Stromal cell of bone marrow (primary cell): ENCODE data around the gene CD46.
A peak's percentile ranks its signal among the peaks of the same experiment; 100 is the strongest.
"Not testable (repeated sequence)": the region's sequence is repeated elsewhere in the genome, so short reads cannot be mapped to it uniquely, and the experiment has no call there.

Experiments
- DNase-seq: peaks from one replicate; pipeline ENCODE4 v3.0.0-alpha.2; 2012; ENCODE audit warnings: low read depth

CD46 gene

GRCh38 chr1:207751790-207752455 is at the start of gene CD46:
CD46 (plus strand) TSS chr1:207752054; CDS start chr1:207752213, 159 bp downstream.
- peak; percentile 88 for DNase-seq

GRCh38 chr1:207702317-207702716 is 49.5 kb upstream of the CD46 start:
- peak; percentile 2 for DNase-seq

- no peak for DNase-seq
These were observed 48.1 kb upstream of the CD46 start for GRCh38 chr1:207703712-207704111.

GRCh38 chr1:207708004-207708403 is 43.9 kb upstream of the CD46 start:
- not testable (repeated sequence) for DNase-seq

GRCh38 chr1:207711285-207711684 is 40.6 kb upstream of the CD46 start:
- DNase-seq, result peak; percentile 10

- not testable (repeated sequence) for DNase-seq
These were observed 39.2 kb upstream of the CD46 start for GRCh38 chr1:207712701-207713100.

- DNase-seq, result no peak
These were observed 38.3 kb upstream of the CD46 start for GRCh38 chr1:207713529-207713928.

- no peak for DNase-seq
These were observed 32.6 kb upstream of the CD46 start for GRCh38 chr1:207719234-207719633.

- not testable (repeated sequence) for DNase-seq
These were observed 23.5 kb upstream of the CD46 start for GRCh38 chr1:207728200-207728858.

- not testable (repeated sequence) for DNase-seq
These were observed 14.2 kb upstream of the CD46 start for GRCh38 chr1:207737503-207738157.

- DNase-seq, result not testable (repeated sequence)
These were observed 13.6 kb upstream of the CD46 start for GRCh38 chr1:207738158-207738659.

- DNase-seq, result no peak
These were observed 11.6 kb upstream of the CD46 start for GRCh38 chr1:207740207-207740606.

- no peak for DNase-seq
These were observed 8.9 kb upstream of the CD46 start for GRCh38 chr1:207742850-207743555.

- DNase-seq, result no peak
These were observed 7.8 kb upstream of the CD46 start for GRCh38 chr1:207744000-207744534.

GRCh38 chr1:207745285-207745684 is 6.6 kb upstream of the CD46 start:
- peak; percentile 31 for DNase-seq

- DNase-seq, result no peak
These were observed 5.8 kb upstream of the CD46 start for GRCh38 chr1:207745839-207746767.

GRCh38 chr1:207747627-207748492 is 4.0 kb upstream of the CD46 start:
- no peak for DNase-seq

- DNase-seq, result no peak
These were observed 2.9 kb upstream of the CD46 start for GRCh38 chr1:207748737-207749528.
